Calu3 (cell line): ENCODE results near the gene PEPD. TPM values are rescaled to one million over a fixed set of nuclear protein-coding genes. Genes with fewer than 3 reads are reported as not detected.

Experiments used
- BruUV-seq: library from RNA; stranded (reverse); fragments of 400-500 nt; replicated peaks from 2 replicates; lab custom pipeline; 2021; lab: Mats Ljungman, UMichigan
- CTCF ChIA-PET: fragments of 300-600 bp; sonication (Branson Sonifier 250); formaldehyde crosslinking; loops from one replicate; lab custom pipeline; 2022; ENCODE audit warnings: antibody characterized with exemption; lab: Charles Lee
- DNase-seq: peaks from one replicate; pipeline ENCODE4 v3.0.0; 2022
- H3K27ac Mint-ChIP-seq: one replicate; pipeline ENCODE4 v1.8.0; 2022; ENCODE audit warnings: mixed read lengths; ENCODE audit not compliant: unreplicated experiment
- H3K27me3 Mint-ChIP-seq: one replicate; pipeline ENCODE4 v1.8.0; 2022; ENCODE audit warnings: mixed read lengths; ENCODE audit not compliant: unreplicated experiment
- H3K36me3 Mint-ChIP-seq: one replicate; pipeline ENCODE4 v1.8.0; 2022; ENCODE audit warnings: mild to moderate bottlenecking, moderate library complexity, mixed read lengths; ENCODE audit not compliant: insufficient read depth, unreplicated experiment
- H3K4me1 Mint-ChIP-seq: one replicate; pipeline ENCODE4 v1.8.0; 2022; ENCODE audit warnings: mild to moderate bottlenecking, low read depth, mixed read lengths; ENCODE audit not compliant: unreplicated experiment
- H3K4me3 Mint-ChIP-seq: one replicate; pipeline ENCODE4 v1.8.0; 2022; ENCODE audit warnings: mild to moderate bottlenecking, low read depth, moderate library complexity, mixed read lengths; ENCODE audit not compliant: unreplicated experiment
- H3K9me3 Mint-ChIP-seq: one replicate; pipeline ENCODE4 v1.8.0; 2022; ENCODE audit warnings: low read depth, mixed read lengths; ENCODE audit not compliant: unreplicated experiment
- intact Hi-C: fragments of 100-400 bp; cut with micrococcal nuclease; formaldehyde crosslinking; loops from one replicate; pipeline ENCODE4 v1.10.0; 2022; ENCODE audit not compliant: unreplicated experiment
- total RNA-seq: library from RNA; stranded (reverse); gene quantifications from 2 replicates; pipeline ENCODE4 v1.2.3, GENCODE V29; 2022
- TF ChIP-seq, protein P1 (sequence below): fragments of 200-600 bp; IDR thresholded peaks from one replicate; pipeline ENCODE4 v1.8.0; 2022; ENCODE audit warnings: antibody characterized with exemption; ENCODE audit not compliant: unreplicated experiment

The PEPD gene
- total RNA-seq, 1 experiment from 2014 or later = 65.5 TPM

DNA sequence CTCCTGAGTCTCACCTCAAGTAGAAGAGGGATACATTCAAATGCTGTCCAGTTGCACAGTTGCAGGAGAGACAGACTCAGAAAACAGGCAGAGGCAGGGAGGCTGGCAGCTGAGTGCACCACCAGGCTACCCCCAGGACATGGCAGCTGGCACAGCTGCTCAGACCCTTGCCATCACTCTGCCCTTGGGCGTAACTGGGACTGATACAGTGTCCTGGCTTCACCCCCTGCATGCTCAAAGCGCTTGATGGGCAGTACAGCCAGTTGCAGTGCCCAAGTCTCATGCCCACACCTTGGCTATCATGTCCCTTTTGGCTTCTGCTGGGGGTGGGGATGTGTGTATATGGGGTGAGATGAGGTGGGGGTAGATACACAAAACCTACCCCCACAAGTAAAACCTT is 5.5 kb upstream of the PEPD start:
- intact Hi-C loops = loop anchor here (10.0 kb wide), 1 partner anchor 92 kb away; no protein-coding TSS in a partner anchor
- no TSS peak for BruUV-seq

DNA sequence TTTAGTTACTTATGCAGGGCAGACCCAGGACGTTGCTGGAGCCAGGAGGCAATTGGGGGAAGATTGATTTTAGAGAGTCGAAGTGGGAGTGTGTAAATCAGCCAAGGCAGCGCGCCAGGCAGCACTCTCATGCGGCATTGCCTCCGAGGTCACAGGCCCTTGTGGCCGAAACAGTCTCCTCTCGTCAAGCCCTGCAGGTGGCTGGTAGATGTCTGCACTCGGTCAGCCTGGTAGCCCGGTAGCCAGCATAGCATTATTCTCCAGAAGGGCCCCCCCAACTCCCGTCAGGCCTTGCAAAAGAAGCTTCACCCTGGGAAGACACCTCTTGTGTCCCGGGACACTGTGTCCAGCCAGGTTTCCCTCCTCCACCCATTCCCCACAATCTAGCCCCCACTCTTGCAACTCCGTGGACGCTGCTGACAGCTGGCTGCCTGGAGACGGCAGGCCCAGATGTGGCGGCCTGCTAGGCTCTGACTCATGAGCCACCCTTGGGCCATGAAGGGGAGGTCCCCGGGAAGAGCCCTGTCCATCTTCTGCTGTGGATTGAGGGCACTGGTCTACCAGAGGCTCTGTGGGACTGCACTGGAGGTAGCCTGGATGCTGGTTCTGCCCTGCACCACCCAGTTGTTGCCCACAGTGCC is 2.6 kb upstream of the PEPD start:
- Mint-ChIP-seq H3K27ac (no peak overlapping the region), H3K36me3 (peaks cover 22% of the 10 kb centered on the region), H3K9me3 (no peaks in the 10 kb centered on the region), H3K4me3 (no peak overlapping the region), H3K4me1 (peaks cover 20% of the 10 kb centered on the region), H3K27me3 (peaks cover 85% of the 10 kb centered on the region)
- BruUV-seq = no TSS peak
- CTCF ChIA-PET = no interaction called here
- DNase-seq = no peak
- intact Hi-C loops = loop anchor here (10.0 kb wide), 1 partner anchor 89 kb away; no protein-coding TSS in a partner anchor
- TF ChIP-seq, protein P1, sequence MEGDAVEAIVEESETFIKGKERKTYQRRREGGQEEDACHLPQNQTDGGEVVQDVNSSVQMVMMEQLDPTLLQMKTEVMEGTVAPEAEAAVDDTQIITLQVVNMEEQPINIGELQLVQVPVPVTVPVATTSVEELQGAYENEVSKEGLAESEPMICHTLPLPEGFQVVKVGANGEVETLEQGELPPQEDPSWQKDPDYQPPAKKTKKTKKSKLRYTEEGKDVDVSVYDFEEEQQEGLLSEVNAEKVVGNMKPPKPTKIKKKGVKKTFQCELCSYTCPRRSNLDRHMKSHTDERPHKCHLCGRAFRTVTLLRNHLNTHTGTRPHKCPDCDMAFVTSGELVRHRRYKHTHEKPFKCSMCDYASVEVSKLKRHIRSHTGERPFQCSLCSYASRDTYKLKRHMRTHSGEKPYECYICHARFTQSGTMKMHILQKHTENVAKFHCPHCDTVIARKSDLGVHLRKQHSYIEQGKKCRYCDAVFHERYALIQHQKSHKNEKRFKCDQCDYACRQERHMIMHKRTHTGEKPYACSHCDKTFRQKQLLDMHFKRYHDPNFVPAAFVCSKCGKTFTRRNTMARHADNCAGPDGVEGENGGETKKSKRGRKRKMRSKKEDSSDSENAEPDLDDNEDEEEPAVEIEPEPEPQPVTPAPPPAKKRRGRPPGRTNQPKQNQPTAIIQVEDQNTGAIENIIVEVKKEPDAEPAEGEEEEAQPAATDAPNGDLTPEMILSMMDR = no peak

More for the DNA sequence above, 5.5 kb upstream of the PEPD start:
- H3K36me3 Mint-ChIP-seq = peaks cover 4% of the 10 kb centered on the region
- no peak for DNase-seq
- peaks cover 4% of the 10 kb centered on the region for H3K4me1 Mint-ChIP-seq
- H3K4me3 Mint-ChIP-seq = no peak overlapping the region
- no peaks in the 10 kb centered on the region for H3K9me3 Mint-ChIP-seq
- TF ChIP-seq, protein P1 = no peak
- no peak overlapping the region for H3K27ac Mint-ChIP-seq
- H3K27me3 Mint-ChIP-seq = peaks cover 97% of the 10 kb centered on the region
- CTCF ChIA-PET = no interaction called here

DNA sequence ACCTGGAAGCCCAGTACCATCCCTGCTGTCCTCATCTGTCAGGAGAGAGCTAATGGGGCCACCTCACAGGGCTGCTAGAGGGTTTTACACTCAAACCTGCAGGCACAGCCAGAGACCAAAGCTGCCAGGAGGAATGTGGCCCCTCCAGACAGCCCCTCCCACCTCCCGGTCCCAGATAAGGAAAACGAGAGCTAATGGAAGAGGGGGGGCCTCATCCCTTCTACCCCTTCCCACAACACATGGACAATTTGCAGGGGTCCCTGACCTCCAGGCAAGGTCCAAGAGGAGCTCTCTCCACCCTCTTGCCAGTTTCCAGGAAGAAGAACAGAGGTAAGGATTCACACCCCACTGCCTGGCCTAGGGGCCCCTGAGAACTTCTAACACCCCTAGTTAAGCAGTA is 1.6 kb upstream of the PEPD start:
- H3K27me3 Mint-ChIP-seq = peaks cover 77% of the 10 kb centered on the region
- TF ChIP-seq, protein P1 = no peak
- CTCF ChIA-PET = interaction anchor here (1.6 kb wide), 1 partner anchor 37 kb away, joined by 3 read pairs; no protein-coding TSS in a partner anchor
- H3K4me1 Mint-ChIP-seq = peaks cover 20% of the 10 kb centered on the region
- H3K9me3 Mint-ChIP-seq = no peaks in the 10 kb centered on the region
- H3K4me3 Mint-ChIP-seq = no peak overlapping the region
- H3K27ac Mint-ChIP-seq = no peak overlapping the region
- intact Hi-C loops = loop anchor here (10.0 kb wide), 1 partner anchor 88 kb away; no protein-coding TSS in a partner anchor
- DNase-seq = no peak
- H3K36me3 Mint-ChIP-seq = peaks cover 22% of the 10 kb centered on the region
- BruUV-seq = no TSS peak

DNA sequence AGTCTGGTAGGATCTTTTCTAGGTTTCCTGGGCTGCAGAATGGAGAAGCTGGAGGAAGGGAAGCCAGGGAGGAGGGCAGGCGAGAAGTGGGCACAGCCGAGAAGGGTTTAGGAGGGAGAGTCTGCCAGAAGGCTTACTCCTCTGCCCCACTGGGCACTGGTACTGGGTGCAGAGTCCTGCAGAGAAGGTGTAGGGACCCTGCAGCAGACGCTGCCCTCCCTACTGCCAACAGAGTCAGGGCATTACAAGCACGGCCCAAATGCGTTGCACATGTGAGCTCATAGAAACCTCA is 726 bp upstream of the PEPD start:
- no TSS peak for BruUV-seq
- intact Hi-C loops = loop anchor here (10.0 kb wide), 1 partner anchor 88 kb away; no protein-coding TSS in a partner anchor
- Mint-ChIP-seq H3K9me3 (no peaks in the 10 kb centered on the region), H3K27ac (peak overlapping the region; percentile 51), H3K36me3 (peaks cover 22% of the 10 kb centered on the region), H3K4me1 (peaks cover 20% of the 10 kb centered on the region), H3K27me3 (peaks cover 68% of the 10 kb centered on the region), H3K4me3 (peak overlapping the region; percentile 77)
- CTCF ChIA-PET = interaction anchor here (1.0 to 1.6 kb wide), 3 partner anchors 18 to 38 kb away, joined by 3 read pairs; no protein-coding TSS in a partner anchor
- no peak for DNase-seq
- TF ChIP-seq, protein P1 = no peak
